ENCODE results near the gene MS4A15.

- TF ChIP-seq, protein P1, sequence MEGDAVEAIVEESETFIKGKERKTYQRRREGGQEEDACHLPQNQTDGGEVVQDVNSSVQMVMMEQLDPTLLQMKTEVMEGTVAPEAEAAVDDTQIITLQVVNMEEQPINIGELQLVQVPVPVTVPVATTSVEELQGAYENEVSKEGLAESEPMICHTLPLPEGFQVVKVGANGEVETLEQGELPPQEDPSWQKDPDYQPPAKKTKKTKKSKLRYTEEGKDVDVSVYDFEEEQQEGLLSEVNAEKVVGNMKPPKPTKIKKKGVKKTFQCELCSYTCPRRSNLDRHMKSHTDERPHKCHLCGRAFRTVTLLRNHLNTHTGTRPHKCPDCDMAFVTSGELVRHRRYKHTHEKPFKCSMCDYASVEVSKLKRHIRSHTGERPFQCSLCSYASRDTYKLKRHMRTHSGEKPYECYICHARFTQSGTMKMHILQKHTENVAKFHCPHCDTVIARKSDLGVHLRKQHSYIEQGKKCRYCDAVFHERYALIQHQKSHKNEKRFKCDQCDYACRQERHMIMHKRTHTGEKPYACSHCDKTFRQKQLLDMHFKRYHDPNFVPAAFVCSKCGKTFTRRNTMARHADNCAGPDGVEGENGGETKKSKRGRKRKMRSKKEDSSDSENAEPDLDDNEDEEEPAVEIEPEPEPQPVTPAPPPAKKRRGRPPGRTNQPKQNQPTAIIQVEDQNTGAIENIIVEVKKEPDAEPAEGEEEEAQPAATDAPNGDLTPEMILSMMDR (IDR thresholded peaks at IDR 0.05), result no peak
- peak in 1 of 2 donors; percentile 48 for TF ChIP-seq POLR2A (IDR thresholded peaks at IDR 0.05)
These were observed 24.8 kb downstream of the MS4A15 start for GRCh38 chr11:60781286-60781980.
